Neural cell (in vitro differentiated cells): ENCODE measurements around the gene VASN. TPM values are rescaled to one million over a fixed set of nuclear protein-coding genes. Genes with fewer than 3 reads are reported as not detected.

Source experiments
- H2AFZ ChIP-seq: fragments of 200-600, 300-800 bp; sonication (generic), shearing (Covaris generic); 2 replicates; pipeline ENCODE4 v1.6.0; 2014; ENCODE audit warnings: low read depth, mild to moderate bottlenecking, antibody characterized with exemption, low read length, moderate library complexity
- H3F3A ChIP-seq: fragments of 200-600 bp; shearing (Covaris generic); 2 replicates; pipeline ENCODE4 v1.6.1; 2016; ENCODE audit warnings: mild to moderate bottlenecking, moderate library complexity, mixed read lengths, antibody characterized with exemption, low read length; ENCODE audit not compliant: insufficient read depth, poor library complexity, severe bottlenecking
- H3K27ac ChIP-seq: fragments of 200-600, 300-800 bp; sonication (generic), shearing (Covaris generic); 2 replicates; pipeline ENCODE4 v1.5.1; 2014; ENCODE audit warnings: mild to moderate bottlenecking, low read length, moderate library complexity
- H3K27me3 ChIP-seq: fragments of 300-800, 200-600 bp; sonication (generic), shearing (Covaris generic); 2 replicates; pipeline ENCODE4 v1.6.0; 2014; ENCODE audit warnings: mild to moderate bottlenecking, low read depth, low read length, moderate library complexity; ENCODE audit not compliant: insufficient read depth
- H3K36me3 ChIP-seq: fragments of 300-800, 200-600 bp; sonication (generic), shearing (Covaris generic); 2 replicates; pipeline ENCODE4 v1.5.1; 2014; ENCODE audit warnings: mild to moderate bottlenecking, antibody characterized with exemption, low read length, moderate library complexity; ENCODE audit not compliant: insufficient read depth
- H3K4me2 ChIP-seq: fragments of 300-800, 200-600 bp; sonication (generic), shearing (Covaris generic); 2 replicates; pipeline ENCODE4 v1.6.0; 2014; ENCODE audit warnings: mild to moderate bottlenecking, low read length
- H3K4me3 ChIP-seq: fragments of 300-800, 200-600 bp; sonication (generic), shearing (Covaris generic); 2 replicates; pipeline ENCODE4 v1.5.1; 2014; ENCODE audit warnings: mild to moderate bottlenecking, low read length, moderate library complexity
- H3K79me2 ChIP-seq: fragments of 200-600 bp; shearing (Covaris generic); replicated peaks from 2 replicates; pipeline ENCODE4 v1.6.0; 2014; ENCODE audit warnings: mild to moderate bottlenecking, low read length, moderate library complexity; ENCODE audit not compliant: insufficient read depth
- H3K9ac ChIP-seq: fragments of 300-800, 200-600 bp; sonication (generic), shearing (Covaris generic); 2 replicates; pipeline ENCODE4 v1.6.1; 2016; ENCODE audit warnings: mild to moderate bottlenecking, low read length, mixed read lengths
- H3K9me2 ChIP-seq: fragments of 200-600 bp; shearing (Covaris generic); 2 replicates; pipeline ENCODE4 v1.6.1; 2016; ENCODE audit warnings: mild to moderate bottlenecking, low read length, mixed read lengths; ENCODE audit not compliant: insufficient read depth
- H3K9me3 ChIP-seq: fragments of 200-600, 300-800 bp; sonication (generic), shearing (Covaris generic); 2 replicates; pipeline ENCODE4 v1.6.1; 2016; ENCODE audit warnings: mild to moderate bottlenecking, mixed run types, low read length, moderate library complexity, mixed read lengths
- H4K20me1 ChIP-seq: fragments of 200-600 bp; shearing (Covaris generic); 2 replicates; pipeline ENCODE4 v1.6.1; 2016; ENCODE audit warnings: mild to moderate bottlenecking, mixed run types; ENCODE audit not compliant: insufficient read depth
- EP300 ChIP-seq: fragments of 450-650 bp; conservative IDR thresholded peaks from 2 replicates; pipeline ENCODE4 v1.6.1; 2014; ENCODE audit warnings: antibody characterized with exemption, mild to moderate bottlenecking, moderate library complexity; ENCODE audit not compliant: poor library complexity, severe bottlenecking
- EZH2 ChIP-seq: fragments of 200-600, 300-800 bp; shearing (Covaris generic), sonication (generic); IDR thresholded peaks from 2 replicates; pipeline ENCODE4 v1.6.1; 2014; ENCODE audit warnings: antibody characterized with exemption, low read length, borderline replicate concordance, mild to moderate bottlenecking; ENCODE audit not compliant: insufficient read depth, poor library complexity, severe bottlenecking
- MXI1 ChIP-seq: fragments of 450-650 bp; conservative IDR thresholded peaks from 2 replicates; pipeline ENCODE4 v1.6.1; 2014; ENCODE audit warnings: antibody characterized with exemption, mild to moderate bottlenecking; ENCODE audit not compliant: poor library complexity, severe bottlenecking
- POLR2AphosphoS5 ChIP-seq: IDR thresholded peaks from 2 replicates; pipeline ENCODE4 v1.6.1; 2012
- RAD21 ChIP-seq: fragments of 450-650 bp; conservative IDR thresholded peaks from 2 replicates; pipeline ENCODE4 v1.6.1; 2014; ENCODE audit warnings: antibody characterized with exemption, mild to moderate bottlenecking, moderate library complexity
- SMC3 ChIP-seq: fragments of 450-650 bp; conservative IDR thresholded peaks from 2 replicates; pipeline ENCODE4 v1.6.1; 2014; ENCODE audit warnings: antibody characterized with exemption, mild to moderate bottlenecking, moderate library complexity; ENCODE audit not compliant: poor library complexity
- TAF1 ChIP-seq: IDR thresholded peaks from 2 replicates; pipeline ENCODE4 v1.6.1; 2012; ENCODE audit warnings: low read depth
- polyA plus RNA-seq: library from polyadenylated mRNA; depleted of rRNA; stranded (reverse); fragments of >200 nt; gene quantifications from 2 replicates; pipeline ENCODE4 v1.2.3, GENCODE V29; 2014
- TF ChIP-seq, protein P1 (sequence below): fragments of 450-650 bp; IDR thresholded peaks from 2 replicates; pipeline ENCODE4 v1.5.1; 2014; ENCODE audit warnings: antibody characterized with exemption, mild to moderate bottlenecking, moderate library complexity; ENCODE audit not compliant: poor library complexity, severe bottlenecking
- TF ChIP-seq, protein P2 (sequence below): IDR thresholded peaks from 2 replicates; pipeline ENCODE4 v1.6.1; 2012; ENCODE audit warnings: borderline replicate concordance

Gene VASN
- polyA plus RNA-seq, 1 donor from 2014 or later, result 0.57 TPM

DNA sequence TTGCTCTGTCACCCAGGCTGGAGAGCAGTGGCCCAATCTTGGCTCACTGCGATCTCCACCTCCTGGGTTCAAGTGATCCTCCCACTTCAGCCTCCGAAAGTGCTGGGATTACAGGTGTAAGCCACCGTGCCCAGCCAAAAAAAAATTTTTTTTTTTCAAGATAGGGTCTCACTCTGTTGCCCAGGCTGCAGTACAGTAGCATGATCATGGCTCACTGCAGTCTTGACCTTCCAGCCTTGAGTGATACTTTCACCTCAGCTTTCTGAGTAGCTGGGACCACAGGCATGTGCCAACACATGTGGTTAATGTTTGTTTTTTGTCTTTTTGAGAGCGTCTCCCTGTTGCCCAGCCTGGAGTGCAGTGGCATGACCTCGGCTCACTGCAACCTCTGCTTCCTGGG, 18.8 kb upstream of the VASN start:
- peaks cover 6% of the 10 kb centered on the region for H3K79me2 ChIP-seq
- H3K36me3 ChIP-seq, result no peaks in the 10 kb centered on the region
- no peak overlapping the region for H2AFZ ChIP-seq
- H3K27me3 ChIP-seq, result no peaks in the 10 kb centered on the region
- H3K4me2 ChIP-seq, result no peak overlapping the region
- no peaks in the 10 kb centered on the region for H4K20me1 ChIP-seq
- H3K27ac ChIP-seq, result no peak overlapping the region
- TF ChIP-seq EZH2 (no peak), SMC3 (no peak), EP300 (no peak), POLR2AphosphoS5 (no peak), MXI1 (no peak), TAF1 (no peak), RAD21 (no peak)
- TF ChIP-seq, protein P1, sequence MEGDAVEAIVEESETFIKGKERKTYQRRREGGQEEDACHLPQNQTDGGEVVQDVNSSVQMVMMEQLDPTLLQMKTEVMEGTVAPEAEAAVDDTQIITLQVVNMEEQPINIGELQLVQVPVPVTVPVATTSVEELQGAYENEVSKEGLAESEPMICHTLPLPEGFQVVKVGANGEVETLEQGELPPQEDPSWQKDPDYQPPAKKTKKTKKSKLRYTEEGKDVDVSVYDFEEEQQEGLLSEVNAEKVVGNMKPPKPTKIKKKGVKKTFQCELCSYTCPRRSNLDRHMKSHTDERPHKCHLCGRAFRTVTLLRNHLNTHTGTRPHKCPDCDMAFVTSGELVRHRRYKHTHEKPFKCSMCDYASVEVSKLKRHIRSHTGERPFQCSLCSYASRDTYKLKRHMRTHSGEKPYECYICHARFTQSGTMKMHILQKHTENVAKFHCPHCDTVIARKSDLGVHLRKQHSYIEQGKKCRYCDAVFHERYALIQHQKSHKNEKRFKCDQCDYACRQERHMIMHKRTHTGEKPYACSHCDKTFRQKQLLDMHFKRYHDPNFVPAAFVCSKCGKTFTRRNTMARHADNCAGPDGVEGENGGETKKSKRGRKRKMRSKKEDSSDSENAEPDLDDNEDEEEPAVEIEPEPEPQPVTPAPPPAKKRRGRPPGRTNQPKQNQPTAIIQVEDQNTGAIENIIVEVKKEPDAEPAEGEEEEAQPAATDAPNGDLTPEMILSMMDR, result no peak
- TF ChIP-seq, protein P2, sequence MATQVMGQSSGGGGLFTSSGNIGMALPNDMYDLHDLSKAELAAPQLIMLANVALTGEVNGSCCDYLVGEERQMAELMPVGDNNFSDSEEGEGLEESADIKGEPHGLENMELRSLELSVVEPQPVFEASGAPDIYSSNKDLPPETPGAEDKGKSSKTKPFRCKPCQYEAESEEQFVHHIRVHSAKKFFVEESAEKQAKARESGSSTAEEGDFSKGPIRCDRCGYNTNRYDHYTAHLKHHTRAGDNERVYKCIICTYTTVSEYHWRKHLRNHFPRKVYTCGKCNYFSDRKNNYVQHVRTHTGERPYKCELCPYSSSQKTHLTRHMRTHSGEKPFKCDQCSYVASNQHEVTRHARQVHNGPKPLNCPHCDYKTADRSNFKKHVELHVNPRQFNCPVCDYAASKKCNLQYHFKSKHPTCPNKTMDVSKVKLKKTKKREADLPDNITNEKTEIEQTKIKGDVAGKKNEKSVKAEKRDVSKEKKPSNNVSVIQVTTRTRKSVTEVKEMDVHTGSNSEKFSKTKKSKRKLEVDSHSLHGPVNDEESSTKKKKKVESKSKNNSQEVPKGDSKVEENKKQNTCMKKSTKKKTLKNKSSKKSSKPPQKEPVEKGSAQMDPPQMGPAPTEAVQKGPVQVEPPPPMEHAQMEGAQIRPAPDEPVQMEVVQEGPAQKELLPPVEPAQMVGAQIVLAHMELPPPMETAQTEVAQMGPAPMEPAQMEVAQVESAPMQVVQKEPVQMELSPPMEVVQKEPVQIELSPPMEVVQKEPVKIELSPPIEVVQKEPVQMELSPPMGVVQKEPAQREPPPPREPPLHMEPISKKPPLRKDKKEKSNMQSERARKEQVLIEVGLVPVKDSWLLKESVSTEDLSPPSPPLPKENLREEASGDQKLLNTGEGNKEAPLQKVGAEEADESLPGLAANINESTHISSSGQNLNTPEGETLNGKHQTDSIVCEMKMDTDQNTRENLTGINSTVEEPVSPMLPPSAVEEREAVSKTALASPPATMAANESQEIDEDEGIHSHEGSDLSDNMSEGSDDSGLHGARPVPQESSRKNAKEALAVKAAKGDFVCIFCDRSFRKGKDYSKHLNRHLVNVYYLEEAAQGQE, result no peak
- H3K4me3 ChIP-seq, result no peak overlapping the region
- H3K9ac ChIP-seq, result no peak overlapping the region
- H3K9me3 ChIP-seq, result no peaks in the 10 kb centered on the region
- no peaks in the 10 kb centered on the region for H3K9me2 ChIP-seq
- no peaks in the 10 kb centered on the region for H3F3A ChIP-seq

DNA sequence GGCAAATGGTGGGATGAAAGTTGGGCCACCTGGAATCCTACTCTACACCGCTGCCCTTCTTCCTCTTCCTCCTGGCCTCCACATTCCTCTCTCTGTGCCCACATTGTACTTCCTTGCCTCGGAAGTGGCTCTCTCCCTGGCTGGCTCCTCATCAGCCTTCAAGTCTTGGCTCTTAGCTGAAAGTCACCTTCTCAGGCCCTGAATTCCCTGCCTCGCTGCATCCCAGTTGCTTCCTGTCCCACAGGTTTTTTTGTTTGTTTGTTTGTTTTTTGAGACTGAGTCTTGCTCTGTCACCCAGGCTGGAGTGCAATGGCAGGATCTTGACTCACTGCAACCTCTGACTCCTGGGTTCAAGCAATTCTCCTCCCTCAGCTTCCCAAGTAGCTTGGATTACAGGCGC, 18.0 kb upstream of the VASN start:
- Histone ChIP-seq H3K9me3 (no peaks in the 10 kb centered on the region), H3K27ac (no peak overlapping the region), H3K27me3 (no peaks in the 10 kb centered on the region), H4K20me1 (no peaks in the 10 kb centered on the region), H3K9me2 (no peaks in the 10 kb centered on the region), H3K36me3 (no peaks in the 10 kb centered on the region), H3K4me3 (no peak overlapping the region), H3K4me2 (no peak overlapping the region), H3K9ac (no peak overlapping the region), H2AFZ (no peak overlapping the region), H3K79me2 (peaks cover 6% of the 10 kb centered on the region), H3F3A (no peaks in the 10 kb centered on the region)
- TF ChIP-seq MXI1 (no peak), EZH2 (no peak), TAF1 (no peak), POLR2AphosphoS5 (no peak), EP300 (no peak), SMC3 (no peak), RAD21 (no peak)
- TF ChIP-seq, protein P1, result no peak
- TF ChIP-seq, protein P2, result no peak
